Measurements from ENCODE around the gene CPPED1. TPM values are rescaled to one million over a fixed set of nuclear protein-coding genes. Genes with fewer than 3 reads are reported as not detected.
A peak's percentile ranks its signal among the peaks of the same experiment; 100 is the strongest.
"Not testable (repeated sequence)": the region's sequence is repeated elsewhere in the genome, so short reads cannot be mapped to it uniquely, and the experiment has no call there.

CPPED1 gene
- total RNA-seq, 2 experiments from 2014 or later: 3.8 to 5.1 TPM

- not testable (repeated sequence) for H3K36me3 Mint-ChIP-seq, H3K4me1 Mint-ChIP-seq, H3K27me3 Mint-ChIP-seq, DNase-seq, H3K27ac Mint-ChIP-seq, H3K4me3 Mint-ChIP-seq, H3K9me3 Mint-ChIP-seq
Measured at GRCh38 chr16:12813734-12814133, 10.0 kb upstream of the CPPED1 start.

- H3K4me1 Mint-ChIP-seq, H3K27me3 Mint-ChIP-seq, H3K27ac Mint-ChIP-seq, H3K4me3 Mint-ChIP-seq, H3K9me3 Mint-ChIP-seq, H3K36me3 Mint-ChIP-seq, DNase-seq: not testable (repeated sequence)
Measured at GRCh38 chr16:12813321-12813720, 9.6 kb upstream of the CPPED1 start.

- no peak for DNase-seq
- Mint-ChIP-seq H3K4me1 (peaks cover 4% of the 10 kb centered on the region), H3K9me3 (peaks cover 7% of the 10 kb centered on the region), H3K27ac (no peak overlapping the region), H3K36me3 (no peaks in the 10 kb centered on the region), H3K27me3 (peaks cover 11% of the 10 kb centered on the region), H3K4me3 (no peak overlapping the region)
Measured at GRCh38 chr16:12811441-12812383, 8.0 kb upstream of the CPPED1 start.

- DNase-seq: no peak
- no peak overlapping the region for H3K27ac Mint-ChIP-seq
- peaks cover 18% of the 10 kb centered on the region for H3K4me1 Mint-ChIP-seq
- H3K36me3 Mint-ChIP-seq: peaks cover 15% of the 10 kb centered on the region
- H3K4me3 Mint-ChIP-seq: no peak overlapping the region
- H3K27me3 Mint-ChIP-seq: peaks cover 11% of the 10 kb centered on the region
- H3K9me3 Mint-ChIP-seq: peaks cover 3% of the 10 kb centered on the region
Measured at GRCh38 chr16:12805066-12805465, 1.4 kb upstream of the CPPED1 start.

GRCh38 chr16:12804395-12804794, 708 bp upstream of the CPPED1 start:
- Mint-ChIP-seq H3K27ac (no peak overlapping the region), H3K4me3 (peak overlapping the region; percentile 83), H3K9me3 (peaks cover 3% of the 10 kb centered on the region), H3K27me3 (peaks cover 8% of the 10 kb centered on the region), H3K36me3 (peaks cover 17% of the 10 kb centered on the region), H3K4me1 (peaks cover 18% of the 10 kb centered on the region)
- DNase-seq: no peak

GRCh38 chr16:12802661-12803060, 1.0 kb downstream of the CPPED1 start:
- H3K27me3 Mint-ChIP-seq: no peaks in the 10 kb centered on the region
- H3K4me1 Mint-ChIP-seq: peaks cover 20% of the 10 kb centered on the region
- peak overlapping the region; percentile 85 for H3K27ac Mint-ChIP-seq
- H3K9me3 Mint-ChIP-seq: peaks cover 3% of the 10 kb centered on the region
- peak overlapping the region; percentile 83 for H3K4me3 Mint-ChIP-seq
- H3K36me3 Mint-ChIP-seq: peaks cover 17% of the 10 kb centered on the region
- DNase-seq: no peak

- H3K4me1 Mint-ChIP-seq: peaks cover 20% of the 10 kb centered on the region
- no peak for DNase-seq
- peak overlapping the region; percentile 83 for H3K4me3 Mint-ChIP-seq
- peaks cover 3% of the 10 kb centered on the region for H3K9me3 Mint-ChIP-seq
- peak overlapping the region; percentile 74 for H3K27ac Mint-ChIP-seq
- peaks cover 17% of the 10 kb centered on the region for H3K36me3 Mint-ChIP-seq
- H3K27me3 Mint-ChIP-seq: no peaks in the 10 kb centered on the region
Measured at GRCh38 chr16:12802048-12802447, 1.6 kb downstream of the CPPED1 start.

GRCh38 chr16:12801511-12802042, 2.1 kb downstream of the CPPED1 start:
- Mint-ChIP-seq H3K36me3 (peaks cover 17% of the 10 kb centered on the region), H3K4me3 (peak overlapping the region; percentile 83), H3K4me1 (peaks cover 21% of the 10 kb centered on the region), H3K27me3 (no peaks in the 10 kb centered on the region), H3K9me3 (peaks cover 3% of the 10 kb centered on the region), H3K27ac (peak overlapping the region; percentile 74)
- DNase-seq: peak; percentile 22

- Mint-ChIP-seq H3K9me3 (peaks cover 3% of the 10 kb centered on the region), H3K27me3 (no peaks in the 10 kb centered on the region), H3K4me1 (peaks cover 24% of the 10 kb centered on the region), H3K4me3 (no peak overlapping the region), H3K27ac (no peak overlapping the region), H3K36me3 (peaks cover 17% of the 10 kb centered on the region)
- DNase-seq: no peak
Measured at GRCh38 chr16:12800817-12801216, 2.9 kb downstream of the CPPED1 start.

GRCh38 chr16:12799996-12800395, 3.7 kb downstream of the CPPED1 start:
- not testable (repeated sequence) for H3K4me3 Mint-ChIP-seq, H3K27me3 Mint-ChIP-seq, DNase-seq, H3K9me3 Mint-ChIP-seq, H3K27ac Mint-ChIP-seq
- H3K36me3 Mint-ChIP-seq: peaks cover 17% of the 10 kb centered on the region
- H3K4me1 Mint-ChIP-seq: peaks cover 24% of the 10 kb centered on the region

GRCh38 chr16:12798846-12799245, 4.8 kb downstream of the CPPED1 start:
- no peak for DNase-seq
- no peaks in the 10 kb centered on the region for H3K27me3 Mint-ChIP-seq
- no peak overlapping the region for H3K4me3 Mint-ChIP-seq
- H3K9me3 Mint-ChIP-seq: peaks cover 3% of the 10 kb centered on the region
- H3K36me3 Mint-ChIP-seq: peaks cover 17% of the 10 kb centered on the region
- peaks cover 24% of the 10 kb centered on the region for H3K4me1 Mint-ChIP-seq
- no peak overlapping the region for H3K27ac Mint-ChIP-seq

GRCh38 chr16:12798171-12798570, 5.5 kb downstream of the CPPED1 start:
- no peak overlapping the region for H3K27ac Mint-ChIP-seq
- H3K4me1 Mint-ChIP-seq: peaks cover 23% of the 10 kb centered on the region
- no peaks in the 10 kb centered on the region for H3K27me3 Mint-ChIP-seq
- H3K4me3 Mint-ChIP-seq: no peak overlapping the region
- H3K9me3 Mint-ChIP-seq: peaks cover 3% of the 10 kb centered on the region
- no peak for DNase-seq
- peaks cover 17% of the 10 kb centered on the region for H3K36me3 Mint-ChIP-seq

GRCh38 chr16:12796498-12796897, 7.2 kb downstream of the CPPED1 start:
- Mint-ChIP-seq H3K27me3 (no peaks in the 10 kb centered on the region), H3K4me3 (no peak overlapping the region), H3K36me3 (peaks cover 16% of the 10 kb centered on the region), H3K27ac (no peak overlapping the region), H3K4me1 (peaks cover 9% of the 10 kb centered on the region), H3K9me3 (peaks cover 11% of the 10 kb centered on the region)
- no peak for DNase-seq

- no peak overlapping the region for H3K27ac Mint-ChIP-seq
- no peak overlapping the region for H3K4me3 Mint-ChIP-seq
- H3K4me1 Mint-ChIP-seq: peaks cover 6% of the 10 kb centered on the region
- H3K9me3 Mint-ChIP-seq: peaks cover 11% of the 10 kb centered on the region
- no peaks in the 10 kb centered on the region for H3K27me3 Mint-ChIP-seq
- H3K36me3 Mint-ChIP-seq: peaks cover 11% of the 10 kb centered on the region
- no peak for DNase-seq
Measured at GRCh38 chr16:12794486-12795387, 8.9 kb downstream of the CPPED1 start.

- H3K4me1 Mint-ChIP-seq: peaks cover 6% of the 10 kb centered on the region
- no peak for DNase-seq
- no peak overlapping the region for H3K4me3 Mint-ChIP-seq
- peaks cover 11% of the 10 kb centered on the region for H3K9me3 Mint-ChIP-seq
- H3K27ac Mint-ChIP-seq: no peak overlapping the region
- no peaks in the 10 kb centered on the region for H3K27me3 Mint-ChIP-seq
- peaks cover 11% of the 10 kb centered on the region for H3K36me3 Mint-ChIP-seq
Measured at GRCh38 chr16:12793865-12794240, 9.8 kb downstream of the CPPED1 start.
